Colonic mucosa (tissue), 4 donors: Measurements from ENCODE around the gene HMGN4. TPM values are rescaled to one million over a fixed set of nuclear protein-coding genes. Genes with fewer than 3 reads are reported as not detected.
"Not testable (repeated sequence)": the region's sequence is repeated elsewhere in the genome, so short reads cannot be mapped to it uniquely, and the experiment has no call there.

Experiments
- DNase-seq: peaks from one replicate; pipeline ENCODE4 v3.0.0-alpha.2; 2020
- H3K27ac ChIP-seq: fragments of 200-600 bp; one replicate; pipeline ENCODE4 v1.8.0; 2021
- H3K27me3 ChIP-seq: fragments of 200-600 bp; one replicate; pipeline ENCODE4 v1.8.0; 2021
- H3K36me3 ChIP-seq: fragments of 200-600 bp; one replicate; pipeline ENCODE4 v1.8.0; 2021
- H3K4me1 ChIP-seq: fragments of 200-600 bp; one replicate; pipeline ENCODE4 v1.8.0; 2021; ENCODE audit warnings: mild to moderate bottlenecking
- H3K4me3 ChIP-seq: fragments of 200-600 bp; one replicate; pipeline ENCODE4 v1.8.0; 2021
- H3K9ac ChIP-seq, 2 donors: one replicate each; pipeline ENCODE4 v1.7.0; 2013; ENCODE audit warnings: control low read depth in 2 of 2, low read depth in 2 of 2, low read length in 2 of 2
- H3K9me3 ChIP-seq: fragments of 200-600 bp; one replicate; pipeline ENCODE4 v1.8.0; 2021
- CTCF ChIP-seq: fragments of 200-600 bp; IDR thresholded peaks from one replicate; pipeline ENCODE4 v1.8.0; 2022; ENCODE audit warnings: antibody characterized with exemption, mild to moderate bottlenecking
- intact Hi-C: fragments of 100-400 bp; cut with DNase I; formaldehyde crosslinking; loops from one replicate; pipeline ENCODE4 v1.14.1; 2022
- total RNA-seq, 2 donors: library from RNA; stranded (reverse); fragmentation: NEBNext Ultra II Directional in 1 of 2; extraction: Animal tissue kit (Norgen Biotek cat#: 25700) in 1 of 2; gene quantifications; one replicate each; pipeline ENCODE4 v1.2.1, GENCODE V29; 2021
- donor health status: healthy.
- donor health status: DM: no; HTN: no; CAD: no.
- donor health status: DM: no; HTN: no; CAD: no.

HMGN4 gene
- total RNA-seq, 2 donors from 2014 or later: 40.6 to 56.0 TPM

- H3K27me3 ChIP-seq: no peaks in the 10 kb centered on the region
- intact Hi-C loops: no loop called here
- H3K36me3 ChIP-seq: no peaks in the 10 kb centered on the region
- peak overlapping the region; percentile 34 for H3K4me3 ChIP-seq
- DNase-seq: no peak
- H3K9ac ChIP-seq: peak overlapping the region; percentile 57 to 69
- H3K9me3 ChIP-seq: no peaks in the 10 kb centered on the region
- H3K27ac ChIP-seq: peak overlapping the region; percentile 94
- H3K4me1 ChIP-seq: no peaks in the 10 kb centered on the region
- no peak for TF ChIP-seq CTCF
Observed at GRCh38 chr6:26520237-26520849, 17.8 kb upstream of the HMGN4 start.

- peak overlapping the region; percentile 94 for H3K27ac ChIP-seq
- H3K9me3 ChIP-seq: no peaks in the 10 kb centered on the region
- peak overlapping the region; percentile 72 to 93 for H3K9ac ChIP-seq
- peak; percentile 93 for DNase-seq
- H3K27me3 ChIP-seq: no peaks in the 10 kb centered on the region
- peak overlapping the region; percentile 58 for H3K4me3 ChIP-seq
- intact Hi-C loops: no loop called here
- no peaks in the 10 kb centered on the region for H3K36me3 ChIP-seq
- no peak for TF ChIP-seq CTCF
- no peaks in the 10 kb centered on the region for H3K4me1 ChIP-seq
Observed at GRCh38 chr6:26520850-26521599, 17.1 kb upstream of the HMGN4 start.

GRCh38 chr6:26521600-26522391 lies 16.4 kb upstream of the HMGN4 start:
- Histone ChIP-seq H3K36me3 (no peaks in the 10 kb centered on the region), H3K27ac (peak overlapping the region; percentile 94), H3K27me3 (no peaks in the 10 kb centered on the region), H3K4me3 (peak overlapping the region; percentile 58), H3K9ac (peak overlapping the region; percentile 72 to 93), H3K9me3 (no peaks in the 10 kb centered on the region), H3K4me1 (no peaks in the 10 kb centered on the region)
- intact Hi-C loops: no loop called here
- DNase-seq: peak; percentile 83
- peak; percentile 36 for TF ChIP-seq CTCF

GRCh38 chr6:26522486-26523228 lies 15.5 kb upstream of the HMGN4 start:
- intact Hi-C loops, DNase-seq, H3K27me3 ChIP-seq, H3K36me3 ChIP-seq, H3K9ac ChIP-seq, H3K9me3 ChIP-seq, H3K4me1 ChIP-seq: not testable (repeated sequence)
- H3K27ac ChIP-seq: peak overlapping the region; percentile 94
- H3K4me3 ChIP-seq: peak overlapping the region; percentile 58

- H3K4me1 ChIP-seq, H3K9me3 ChIP-seq, H3K27ac ChIP-seq, H3K9ac ChIP-seq, H3K4me3 ChIP-seq, H3K36me3 ChIP-seq, DNase-seq, H3K27me3 ChIP-seq, intact Hi-C loops: not testable (repeated sequence)
Observed at GRCh38 chr6:26524314-26524713, 13.9 kb upstream of the HMGN4 start.

- no peaks in the 10 kb centered on the region for H3K9me3 ChIP-seq
- no peaks in the 10 kb centered on the region for H3K27me3 ChIP-seq
- H3K4me3 ChIP-seq: no peak overlapping the region
- TF ChIP-seq CTCF: no peak
- no peak overlapping the region for H3K27ac ChIP-seq
- no peak overlapping the region for H3K9ac ChIP-seq
- no peaks in the 10 kb centered on the region for H3K4me1 ChIP-seq
- no peak for DNase-seq
- intact Hi-C loops: no loop called here
- H3K36me3 ChIP-seq: no peaks in the 10 kb centered on the region
Observed at GRCh38 chr6:26524722-26525370, 13.3 kb upstream of the HMGN4 start.
